Spleen (tissue), 7 donors: ENCODE results near the gene ZNF117.

Experiments used
- CTCF ChIP-seq, 11 experiments: fragments of 200-600 bp in 7 of 11; fragments of 450-650 bp in 4 of 11; sonication (generic) in 4 of 11; IDR thresholded peaks in 8 of 11; conservative IDR thresholded peaks in 3 of 11; 1 replicate in 7 of 11; 2 replicates in 4 of 11; pipeline versions ENCODE4 v1.4.0 to v1.8.0; 2016 to 2021; ENCODE audit warnings: antibody characterized with exemption in 11 of 11, inconsistent platforms in 4 of 11, mild to moderate bottlenecking in 1 of 11
- POLR2A ChIP-seq, 3 donors: fragments of 450-650 bp; IDR thresholded peaks; one replicate each; pipeline ENCODE4 v1.5.1; 2017; ENCODE audit warnings: antibody characterized with exemption in 3 of 3, mild to moderate bottlenecking in 1 of 3
- POLR2AphosphoS5 ChIP-seq, 3 donors: sonication (generic); formaldehyde crosslinking; IDR thresholded peaks; one replicate each; pipeline ENCODE4 v1.5.1; 2017; ENCODE audit warnings: antibody characterized with exemption in 3 of 3
- donor health status: DM: no; HTN: no; CAD: no; lungs with moderate emphysema.
- donor health status: DM: no; HTN: no; CAD: no.
- donor health status: DM: no; HTN: no; CAD: no.

GRCh38 chr7:64998865-64999164, 8.0 kb upstream of the ZNF117 start:
- TF ChIP-seq CTCF (IDR thresholded peaks at IDR 0.05 in 8 of 11, conservative IDR thresholded peaks at IDR 0.05 in 3 of 11) (no peak), POLR2AphosphoS5 (IDR thresholded peaks at IDR 0.05) (no peak), POLR2A (IDR thresholded peaks at IDR 0.05) (no peak)
